PFSK-1 (cell line): Measurements from ENCODE around the gene TOX3.

ENCODE experiments used
- FOXP2 ChIP-seq: optimal IDR thresholded peaks from 2 replicates; pipeline ENCODE3; 2011; ENCODE audit warnings: borderline replicate concordance, control low read depth, inconsistent platforms; ENCODE audit not compliant: insufficient read depth; ENCODE audit errors: extremely low read length, extremely low read depth
- POLR2AphosphoS5 ChIP-seq: IDR thresholded peaks from 2 replicates; pipeline ENCODE4 v1.6.1; 2012; ENCODE audit warnings: low read depth, mild to moderate bottlenecking, control low read depth, low read length, moderate library complexity
- REST ChIP-seq, 2 experiments: IDR thresholded peaks; 2 replicates each; pipeline versions ENCODE4 v1.6.1 to v1.8.0; 2011 to 2012; ENCODE audit warnings: low read depth in 2 of 2, low read length in 2 of 2, control low read depth in 1 of 2, inconsistent platforms in 1 of 2, mild to moderate bottlenecking in 1 of 2, moderate library complexity in 1 of 2; ENCODE audit not compliant: insufficient read depth in 1 of 2
- SIN3A ChIP-seq: IDR thresholded peaks from 2 replicates; pipeline ENCODE4 v1.6.1; 2012; ENCODE audit warnings: mild to moderate bottlenecking, low read length, moderate library complexity, borderline replicate concordance; ENCODE audit not compliant: insufficient read depth
- TAF1 ChIP-seq: IDR thresholded peaks from 2 replicates; pipeline ENCODE4 v1.6.1; 2012; ENCODE audit warnings: low read length, control low read depth, borderline replicate concordance; ENCODE audit not compliant: insufficient read depth

The TOX3 gene

GRCh38 chr16:52553322-52553721 lies 6.4 kb upstream of the TOX3 start:
- no peak for TF ChIP-seq FOXP2
- no peak for TF ChIP-seq TAF1
- TF ChIP-seq SIN3A = no peak
- TF ChIP-seq REST (IDR thresholded peaks at IDR 0.05; ENCODE audit: insufficient read depth in 1 of 2, low read depth in 2 of 2, low read length in 2 of 2) = no peak
- TF ChIP-seq POLR2AphosphoS5 = no peak

GRCh38 chr16:52552643-52553042 lies 5.7 kb upstream of the TOX3 start:
- TF ChIP-seq FOXP2 (no peak), TAF1 (no peak), SIN3A (no peak), REST (IDR thresholded peaks at IDR 0.05; ENCODE audit: insufficient read depth in 1 of 2, low read depth in 2 of 2, low read length in 2 of 2) (no peak), POLR2AphosphoS5 (no peak)

DNA sequence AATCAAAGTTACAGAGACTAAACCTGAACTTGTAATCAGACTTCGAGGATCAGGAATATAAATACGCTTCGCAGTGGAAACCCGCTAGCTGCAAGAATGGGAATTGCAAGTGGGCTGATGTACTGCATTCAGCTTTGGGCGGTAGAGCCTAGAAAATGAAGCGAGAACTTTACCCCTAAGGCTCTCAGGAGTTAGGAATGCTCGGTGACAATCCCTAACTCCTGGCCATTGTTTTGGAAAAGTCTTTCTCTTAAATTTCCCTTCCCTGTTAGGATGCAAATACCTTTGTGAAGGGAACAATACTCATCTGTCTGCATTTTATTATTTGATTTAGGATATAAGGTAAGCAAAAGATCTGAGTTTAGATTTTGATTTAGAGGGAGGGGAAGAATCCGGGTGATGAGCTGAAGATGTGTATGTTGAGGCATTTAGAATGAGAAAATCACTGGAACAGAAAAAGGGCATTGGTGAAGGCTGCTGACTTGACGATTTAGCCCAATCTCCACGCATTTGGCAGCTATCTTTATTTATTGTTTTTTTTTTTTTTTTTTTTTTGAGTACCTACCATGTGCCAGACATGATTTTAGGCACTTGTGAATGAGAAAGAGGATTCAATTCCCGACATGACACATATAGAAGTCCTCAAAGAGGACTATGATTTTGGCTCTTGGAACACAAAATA lies 2.2 kb upstream of the TOX3 start:
- no peak for TF ChIP-seq POLR2AphosphoS5
- no peak for TF ChIP-seq FOXP2
- no peak for TF ChIP-seq REST (IDR thresholded peaks at IDR 0.05; ENCODE audit: insufficient read depth in 1 of 2, low read depth in 2 of 2, low read length in 2 of 2)
- TF ChIP-seq TAF1 = no peak
- TF ChIP-seq SIN3A = no peak

GRCh38 chr16:52548261-52549010 lies 1.5 kb upstream of the TOX3 start:
- TF ChIP-seq FOXP2 (no peak), SIN3A (no peak), REST (IDR thresholded peaks at IDR 0.05; ENCODE audit: insufficient read depth in 1 of 2, low read depth in 2 of 2, low read length in 2 of 2) (no peak), POLR2AphosphoS5 (no peak), TAF1 (no peak)
